ENCODE results near the gene YEATS2.
"Not testable (repeated sequence)": the region's sequence is repeated elsewhere in the genome, so short reads cannot be mapped to it uniquely, and the experiment has no call there.

The YEATS2 gene

GRCh38 chr3:183779896-183780465 lies 82.4 kb downstream of the YEATS2 start:
- DNase-seq, result no peak

- DNase-seq, result no peak
Observed at GRCh38 chr3:183781246-183781645, 83.6 kb downstream of the YEATS2 start.

GRCh38 chr3:183782576-183783276 lies 85.1 kb downstream of the YEATS2 start:
- DNase-seq, result no peak

- not testable (repeated sequence) for DNase-seq
Observed at GRCh38 chr3:183784503-183784902, 86.9 kb downstream of the YEATS2 start.

GRCh38 chr3:183789826-183790225 lies 92.2 kb downstream of the YEATS2 start:
- DNase-seq, result no peak

GRCh38 chr3:183790700-183791099 lies 93.1 kb downstream of the YEATS2 start:
- DNase-seq, result no peak

GRCh38 chr3:183792976-183793375 lies 95.4 kb downstream of the YEATS2 start:
- DNase-seq, result no peak

GRCh38 chr3:183794452-183794851 lies 96.9 kb downstream of the YEATS2 start:
- DNase-seq, result no peak

- no peak for DNase-seq
Observed at GRCh38 chr3:183796372-183796771, 98.8 kb downstream of the YEATS2 start.

- no peak for DNase-seq
Observed at GRCh38 chr3:183797996-183798395, 100.4 kb downstream of the YEATS2 start.

GRCh38 chr3:183799461-183799860 lies 101.9 kb downstream of the YEATS2 start:
- DNase-seq, result no peak

- DNase-seq, result no peak
Observed at GRCh38 chr3:183800243-183800863, 102.8 kb downstream of the YEATS2 start.

- no peak for DNase-seq
Observed at GRCh38 chr3:183801601-183802000, 104.0 kb downstream of the YEATS2 start.

- no peak for DNase-seq
Observed at GRCh38 chr3:183802989-183803388, 105.4 kb downstream of the YEATS2 start.

- no peak for DNase-seq
Observed at GRCh38 chr3:183807209-183807728, 109.7 kb downstream of the YEATS2 start.

- no peak for DNase-seq
Observed at GRCh38 chr3:183807881-183808280, 110.3 kb downstream of the YEATS2 start.

GRCh38 chr3:183808355-183808754 lies 110.8 kb downstream of the YEATS2 start:
- no peak for DNase-seq

- DNase-seq, result no peak
Observed at GRCh38 chr3:183809270-183809669, 111.7 kb downstream of the YEATS2 start.

- no peak for DNase-seq
Observed at GRCh38 chr3:183810643-183811594, 113.3 kb downstream of the YEATS2 start.

GRCh38 chr3:183811638-183812037 lies 114.0 kb downstream of the YEATS2 start:
- DNase-seq, result no peak

- no peak for DNase-seq
Observed at GRCh38 chr3:183812761-183813445, 115.3 kb downstream of the YEATS2 start.

GRCh38 chr3:183814240-183814639 lies 116.6 kb downstream of the YEATS2 start:
- no peak for DNase-seq
